WERI-Rb-1 (cell line): ENCODE data around the gene MEG3.

Experiments
- DNase-seq: peaks from one replicate; pipeline ENCODE4 v3.0.0-alpha.2; 2020
- H3K27ac ChIP-seq: fragments of 250-450 bp; sonication (Bioruptor Pico); 2 replicates; pipeline ENCODE4 v1.5.1; 2020; ENCODE audit warnings: mild to moderate bottlenecking, moderate library complexity
- H3K27me3 ChIP-seq: fragments of 250-450 bp; sonication (Bioruptor Pico); 2 replicates; pipeline ENCODE4 v1.5.1; 2021; ENCODE audit warnings: mild to moderate bottlenecking, low read depth, moderate library complexity; ENCODE audit not compliant: insufficient read depth, severe bottlenecking
- H3K36me3 ChIP-seq: fragments of 250-450 bp; sonication (Bioruptor Pico); 2 replicates; pipeline ENCODE4 v1.5.1; 2020; ENCODE audit warnings: mild to moderate bottlenecking, moderate library complexity
- H3K4me3 ChIP-seq: 2 replicates; pipeline ENCODE4 v1.5.1; 2011; ENCODE audit warnings: low read depth, mild to moderate bottlenecking, control low read depth, low read length
- H3K9me3 ChIP-seq: fragments of 250-450 bp; sonication (Bioruptor Pico); 2 replicates; pipeline ENCODE4 v1.5.1; 2021; ENCODE audit warnings: mild to moderate bottlenecking, moderate library complexity; ENCODE audit not compliant: severe bottlenecking
- CTCF ChIP-seq: IDR thresholded peaks from 2 replicates; pipeline ENCODE4 v1.5.1; 2011; ENCODE audit warnings: low read depth, mild to moderate bottlenecking, control low read depth, inconsistent platforms, low read length

MEG3 gene

GRCh38 chr14:100865682-100866591, 40.0 kb downstream of the MEG3 start:
- no peaks in the 10 kb centered on the region for H3K36me3 ChIP-seq
- H3K9me3 ChIP-seq, result peaks cover 7% of the 10 kb centered on the region
- H3K27ac ChIP-seq, result no peak overlapping the region
- DNase-seq, result no peak
- peaks cover 40% of the 10 kb centered on the region for H3K27me3 ChIP-seq
- TF ChIP-seq CTCF, result no peak
- no peak overlapping the region for H3K4me3 ChIP-seq

- no peak for TF ChIP-seq CTCF
Observed at GRCh38 chr14:100866666-100867630, 41.0 kb downstream of the MEG3 start.

GRCh38 chr14:100867631-100868315, 41.9 kb downstream of the MEG3 start:
- Histone ChIP-seq H3K36me3 (no peaks in the 10 kb centered on the region), H3K4me3 (no peak overlapping the region), H3K27me3 (peaks cover 23% of the 10 kb centered on the region), H3K9me3 (peaks cover 5% of the 10 kb centered on the region), H3K27ac (no peak overlapping the region)
- no peak for DNase-seq
- TF ChIP-seq CTCF, result no peak

More at GRCh38 chr14:100866666-100867630, 41.0 kb downstream of the MEG3 start:
- no peak for DNase-seq
- Histone ChIP-seq H3K27ac (no peak overlapping the region), H3K36me3 (no peaks in the 10 kb centered on the region), H3K4me3 (no peak overlapping the region), H3K27me3 (peaks cover 31% of the 10 kb centered on the region), H3K9me3 (peaks cover 7% of the 10 kb centered on the region)

GRCh38 chr14:100868621-100869370, 42.9 kb downstream of the MEG3 start:
- H3K36me3 ChIP-seq, result no peaks in the 10 kb centered on the region
- H3K4me3 ChIP-seq, result no peak overlapping the region
- TF ChIP-seq CTCF, result no peak
- H3K27ac ChIP-seq, result no peak overlapping the region
- H3K9me3 ChIP-seq, result no peaks in the 10 kb centered on the region
- H3K27me3 ChIP-seq, result peaks cover 21% of the 10 kb centered on the region
- no peak for DNase-seq
